DND-41 (cell line): ENCODE results near the gene B4GALNT3.
A peak's percentile ranks its signal among the peaks of the same experiment; 100 is the strongest.
"Not testable (repeated sequence)": the region's sequence is repeated elsewhere in the genome, so short reads cannot be mapped to it uniquely, and the experiment has no call there.

ENCODE experiments used
- ATAC-seq: fragments of 200-7000 bp; cut with Tn5 transposase; 3 replicates; pipeline ENCODE4 v1.9.1; 2021; ENCODE audit warnings: low read depth; ENCODE audit not compliant: insufficient read depth
- DNase-seq: peaks from one replicate; pipeline ENCODE4 v3.0.0-alpha.2; 2020
- H2AFZ ChIP-seq: 2 replicates; pipeline ENCODE4 v1.6.0; 2012; ENCODE audit warnings: low read depth, low read length
- H3K27ac ChIP-seq: 2 replicates; pipeline ENCODE4 v1.5.1; 2012; ENCODE audit warnings: low read length, inconsistent platforms
- H3K27me3 ChIP-seq: fragments of 200-600 bp; sonication (generic); 2 replicates; pipeline ENCODE4 v1.6.0; 2012; ENCODE audit warnings: low read length, mild to moderate bottlenecking, inconsistent platforms; ENCODE audit not compliant: insufficient read depth, poor library complexity
- H3K36me3 ChIP-seq: 2 replicates; pipeline ENCODE4 v1.5.1; 2012; ENCODE audit warnings: low read length, inconsistent platforms; ENCODE audit not compliant: insufficient read depth
- H3K4me1 ChIP-seq: 2 replicates; pipeline ENCODE4 v1.5.1; 2012; ENCODE audit warnings: mild to moderate bottlenecking, low read length; ENCODE audit not compliant: insufficient read depth
- H3K4me2 ChIP-seq: 2 replicates; pipeline ENCODE4 v1.6.0; 2012; ENCODE audit warnings: mild to moderate bottlenecking, moderate library complexity, low read length, inconsistent platforms; ENCODE audit not compliant: insufficient read depth
- H3K4me3 ChIP-seq, 2 experiments: fragments of 200-600 bp in 1 of 2; shearing (Covaris generic) in 1 of 2; 2 replicates each; pipeline ENCODE4 v1.5.1; 2012 to 2016; ENCODE audit warnings: inconsistent platforms in 2 of 2, low read length in 2 of 2, mild to moderate bottlenecking in 2 of 2, low read depth in 1 of 2, moderate library complexity in 1 of 2
- H3K79me2 ChIP-seq: 2 replicates; pipeline ENCODE4 v1.6.0; 2012; ENCODE audit warnings: low read length, inconsistent platforms; ENCODE audit not compliant: insufficient read depth
- H3K9ac ChIP-seq: 2 replicates; pipeline ENCODE4 v1.6.0; 2012; ENCODE audit warnings: low read depth, mild to moderate bottlenecking, inconsistent platforms, low read length, moderate library complexity
- H3K9me3 ChIP-seq: 2 replicates; pipeline ENCODE4 v1.5.1; 2012; ENCODE audit warnings: low read length, moderate library complexity, mild to moderate bottlenecking, inconsistent platforms; ENCODE audit not compliant: insufficient read depth, severe bottlenecking
- H4K20me1 ChIP-seq: 2 replicates; pipeline ENCODE4 v1.6.0; 2012; ENCODE audit warnings: low read length; ENCODE audit not compliant: insufficient read depth
- CTCF ChIP-seq: IDR thresholded peaks from 2 replicates; pipeline ENCODE4 v1.5.1; 2012; ENCODE audit warnings: borderline replicate concordance, low read length, moderate library complexity, mild to moderate bottlenecking; ENCODE audit not compliant: poor library complexity, severe bottlenecking; ENCODE audit errors: extremely low read depth
- EZH2 ChIP-seq: IDR thresholded peaks from 3 replicates; pipeline ENCODE4 v1.6.1; 2012; ENCODE audit warnings: borderline replicate concordance, low read depth, mild to moderate bottlenecking, moderate library complexity, low read length, inconsistent platforms; ENCODE audit not compliant: severe bottlenecking

Gene B4GALNT3

GRCh38 chr12:576615-577110 lies 116.9 kb downstream of the B4GALNT3 start:
- TF ChIP-seq EZH2 (no peak), CTCF (no peak)
- Histone ChIP-seq H3K36me3 (no peaks in the 10 kb centered on the region), H3K79me2 (no peaks in the 10 kb centered on the region), H3K9ac (peak overlapping the region; percentile 55), H3K4me3 (peak overlapping the region in 1 of 2 experiments; percentile 13; a peak in 1 of 4 replicates), H2AFZ (peak overlapping the region; percentile 91), H3K9me3 (no peaks in the 10 kb centered on the region), H4K20me1 (no peaks in the 10 kb centered on the region), H3K27ac (peak overlapping the region; percentile 75), H3K27me3 (no peaks in the 10 kb centered on the region), H3K4me1 (peaks cover 17% of the 10 kb centered on the region), H3K4me2 (peak overlapping the region; percentile 49)
- DNase-seq, result no peak
- ATAC-seq, result no peak

- H3K9ac ChIP-seq, H4K20me1 ChIP-seq, H3K27ac ChIP-seq, ATAC-seq, DNase-seq, H3K79me2 ChIP-seq, H3K4me3 ChIP-seq, H3K36me3 ChIP-seq, H3K4me2 ChIP-seq, H3K27me3 ChIP-seq, H2AFZ ChIP-seq, H3K9me3 ChIP-seq: not testable (repeated sequence)
- H3K4me1 ChIP-seq, result peaks cover 17% of the 10 kb centered on the region
Measured at GRCh38 chr12:577994-578747, 118.4 kb downstream of the B4GALNT3 start.

GRCh38 chr12:578748-579419 lies 119.1 kb downstream of the B4GALNT3 start:
- DNase-seq, result no peak
- Histone ChIP-seq H3K9me3 (no peaks in the 10 kb centered on the region), H3K4me1 (peaks cover 17% of the 10 kb centered on the region), H3K9ac (no peak overlapping the region), H3K4me2 (no peak overlapping the region), H3K36me3 (no peaks in the 10 kb centered on the region), H3K27me3 (no peaks in the 10 kb centered on the region), H3K79me2 (no peaks in the 10 kb centered on the region), H4K20me1 (no peaks in the 10 kb centered on the region), H3K27ac (no peak overlapping the region), H3K4me3 (no peak overlapping the region), H2AFZ (no peak overlapping the region)
- ATAC-seq, result no peak
- no peak for TF ChIP-seq CTCF
- TF ChIP-seq EZH2, result no peak

- no peak for ATAC-seq
Measured at GRCh38 chr12:579420-580110, 119.8 kb downstream of the B4GALNT3 start.

More at GRCh38 chr12:579420-580110, 119.8 kb downstream of the B4GALNT3 start:
- Histone ChIP-seq H3K4me2 (no peak overlapping the region), H3K9me3 (no peaks in the 10 kb centered on the region), H4K20me1 (no peaks in the 10 kb centered on the region), H3K27ac (no peak overlapping the region), H3K79me2 (no peaks in the 10 kb centered on the region), H2AFZ (no peak overlapping the region), H3K4me3 (no peak overlapping the region), H3K9ac (no peak overlapping the region), H3K27me3 (no peaks in the 10 kb centered on the region), H3K4me1 (peaks cover 17% of the 10 kb centered on the region), H3K36me3 (no peaks in the 10 kb centered on the region)
- TF ChIP-seq EZH2 (no peak), CTCF (no peak)
- no peak for DNase-seq
